H1 (cell line): ENCODE data around the gene YPEL2.

Source experiments
- CREB1 ChIP-seq: IDR thresholded peaks from 2 replicates; pipeline ENCODE4 v1.6.1; 2012; ENCODE audit warnings: inconsistent platforms
- CTCF ChIP-seq, 3 experiments: IDR thresholded peaks; 1 replicate in 2 of 3; 2 replicates in 1 of 3; pipeline versions ENCODE4 v1.5.1 to v1.6.1; 2011; ENCODE audit warnings: low read length in 3 of 3, mild to moderate bottlenecking in 3 of 3, inconsistent platforms in 2 of 3, low read depth in 1 of 3, moderate library complexity in 1 of 3; ENCODE audit not compliant: insufficient read depth in 1 of 3; ENCODE audit errors: control extremely low read depth in 1 of 3
- EP300 ChIP-seq, 2 experiments: IDR thresholded peaks; 1 replicate in 1 of 2; 2 replicates in 1 of 2; pipeline ENCODE4 v1.6.1; 2011 to 2012; ENCODE audit warnings: low read depth in 2 of 2, low read length in 2 of 2, mild to moderate bottlenecking in 2 of 2, borderline replicate concordance in 1 of 2, inconsistent platforms in 1 of 2, moderate library complexity in 1 of 2
- GABPA ChIP-seq: IDR thresholded peaks from 2 replicates; pipeline ENCODE4 v1.6.1; 2011; ENCODE audit warnings: mild to moderate bottlenecking, low read length, moderate library complexity, borderline replicate concordance; ENCODE audit not compliant: insufficient read depth
- MAX ChIP-seq: IDR thresholded peaks from 2 replicates; pipeline ENCODE4 v1.6.1; 2012; ENCODE audit warnings: inconsistent platforms
- POLR2A ChIP-seq, 2 experiments: IDR thresholded peaks; 1 replicate in 1 of 2; 2 replicates in 1 of 2; pipeline ENCODE4 v1.6.1; 2011; ENCODE audit warnings: low read depth in 2 of 2, low read length in 2 of 2, mild to moderate bottlenecking in 2 of 2; ENCODE audit errors: control extremely low read depth in 1 of 2
- POLR2AphosphoS5 ChIP-seq: IDR thresholded peaks from 2 replicates; pipeline ENCODE4 v1.6.1; 2011; ENCODE audit warnings: low read depth, low read length
- SIRT6 ChIP-seq: IDR thresholded peaks from one replicate; pipeline ENCODE4 v1.7.1; 2012; ENCODE audit warnings: low read length, inconsistent platforms
- SP1 ChIP-seq: IDR thresholded peaks from 2 replicates; pipeline ENCODE4 v1.6.1; 2011; ENCODE audit warnings: low read depth, low read length
- TCF12 ChIP-seq: IDR thresholded peaks from 2 replicates; pipeline ENCODE4 v1.6.1; 2011; ENCODE audit warnings: low read depth, mild to moderate bottlenecking, low read length
- TEAD4 ChIP-seq: IDR thresholded peaks from 2 replicates; pipeline ENCODE4 v1.6.1; 2012; ENCODE audit warnings: low read depth, low read length, inconsistent platforms, mixed read lengths

GRCh38 chr17:59311051-59311468 lies 20.4 kb upstream of the YPEL2 start:
- TF ChIP-seq EP300 (IDR thresholded peaks at IDR 0.05; ENCODE audit: borderline replicate concordance in 1 of 2, low read depth in 2 of 2, low read length in 2 of 2) = no peak
- no peak for TF ChIP-seq POLR2A (IDR thresholded peaks at IDR 0.05; ENCODE audit: control extremely low read depth in 1 of 2, low read depth in 2 of 2, low read length in 2 of 2)
- no peak for TF ChIP-seq POLR2AphosphoS5
- TF ChIP-seq CTCF (IDR thresholded peaks at IDR 0.05; ENCODE audit: control extremely low read depth in 1 of 3, insufficient read depth in 1 of 3, low read depth in 1 of 3, low read length in 3 of 3) = peak in 2 of 3 experiments; percentile 77 to 86; a peak in 3 of 4 replicates
- no peak for TF ChIP-seq CREB1
- no peak for TF ChIP-seq TCF12
- TF ChIP-seq GABPA = no peak
- no peak for TF ChIP-seq MAX
- no peak for TF ChIP-seq TEAD4
- no peak for TF ChIP-seq SP1
- no peak for TF ChIP-seq SIRT6
